Measurements from ENCODE around the gene GATAD2B. TPM values are rescaled to one million over a fixed set of nuclear protein-coding genes. Genes with fewer than 3 reads are reported as not detected.

GATAD2B gene
- total and polyA plus RNA-seq, 10 donors, result 3.7 to 68.1 (median 47.6) TPM

GRCh38 chr1:153790966-153791647 is 131.7 kb downstream of the GATAD2B start:
- Histone ChIP-seq H3K27ac (peak overlapping the region; percentile 85 to 93 (median 92)), H3K36me3 (no peaks in the 10 kb centered on the region), H3K9me3 (no peaks in the 10 kb centered on the region), H3K27me3 (replicated peaks in 1 of 7) (no peaks in the 10 kb centered on the region), H3K4me3 (peak overlapping the region in 6 of 8 donors; percentile 1 to 56 (median 14)), H3K4me1 (peaks cover 15 to 57% (median 34%) of the 10 kb centered on the region in 6 donors)
- 22 to 42% (median 26%) methylated on average over 9 of the region's 9 CpGs for WGBS, 5 donors
- peak in 1 of 3 donors; percentile 14 for TF ChIP-seq POLR2AphosphoS5 (IDR thresholded peaks at IDR 0.05)
- TF ChIP-seq POLR2A (IDR thresholded peaks at IDR 0.05), result no peak
- intact Hi-C loops (cut with DNase I; ENCODE audit: low total_unique reads), result no loop called here
- peak; percentile 85 for DNase-seq

GRCh38 chr1:153790313-153790965 is 132.3 kb downstream of the GATAD2B start:
- peak overlapping the region in 6 of 8 donors; percentile 4 to 56 (median 14) for H3K4me3 ChIP-seq

GRCh38 chr1:153789478-153790034 is 133.2 kb downstream of the GATAD2B start:
- Histone ChIP-seq H3K36me3 (no peaks in the 10 kb centered on the region), H3K4me3 (peak overlapping the region in 6 of 8 donors; percentile 4 to 56 (median 14)), H3K4me1 (peaks cover 15 to 56% (median 34%) of the 10 kb centered on the region in 6 donors), H3K27me3 (replicated peaks in 1 of 7) (no peaks in the 10 kb centered on the region), H3K27ac (peak overlapping the region; percentile 85 to 93 (median 92)), H3K9me3 (no peaks in the 10 kb centered on the region)
- peak; percentile 77 for DNase-seq
- TF ChIP-seq POLR2AphosphoS5 (IDR thresholded peaks at IDR 0.05) (peak in 1 of 3 donors; percentile 5), POLR2A (IDR thresholded peaks at IDR 0.05) (no peak)
- WGBS, 5 donors, result 23 to 39% (median 26%) methylated on average over 22 of the region's 22 CpGs
- intact Hi-C loops (cut with DNase I; ENCODE audit: low total_unique reads), result no loop called here

More at GRCh38 chr1:153790313-153790965, 132.3 kb downstream of the GATAD2B start:
- intact Hi-C loops (cut with DNase I; ENCODE audit: low total_unique reads), result no loop called here
- Histone ChIP-seq H3K4me1 (peaks cover 15 to 55% (median 34%) of the 10 kb centered on the region in 6 donors), H3K27me3 (replicated peaks in 1 of 7) (no peaks in the 10 kb centered on the region), H3K9me3 (no peaks in the 10 kb centered on the region), H3K27ac (peak overlapping the region; percentile 85 to 93 (median 92)), H3K36me3 (no peaks in the 10 kb centered on the region)
- WGBS, 5 donors, result 30 to 61% (median 43%) methylated on average over 16 of the region's 16 CpGs
- TF ChIP-seq CTCF (IDR thresholded peaks at IDR 0.05 in 8 of 11, conservative IDR thresholded peaks at IDR 0.05 in 3 of 11) (no peak), POLR2AphosphoS5 (IDR thresholded peaks at IDR 0.05) (peak; percentile 32 to 78 (median 78)), POLR2A (IDR thresholded peaks at IDR 0.05) (peak in 1 of 3 donors; percentile 8)
- DNase-seq, result peak; percentile 86

- Histone ChIP-seq H3K9me3 (no peaks in the 10 kb centered on the region), H3K27ac (no peak overlapping the region), H3K36me3 (no peaks in the 10 kb centered on the region), H3K4me3 (no peak overlapping the region), H3K27me3 (replicated peaks in 1 of 7) (no peaks in the 10 kb centered on the region), H3K4me1 (peaks cover 14 to 63% (median 44%) of the 10 kb centered on the region in 6 donors)
- intact Hi-C loops (cut with DNase I; ENCODE audit: low total_unique reads), result no loop called here
- no peak for DNase-seq
- TF ChIP-seq POLR2AphosphoS5 (IDR thresholded peaks at IDR 0.05), result no peak
- TF ChIP-seq POLR2A (IDR thresholded peaks at IDR 0.05), result no peak
- WGBS, 5 donors, result 91 to 97% (median 95%) methylated on average over 4 of the region's 4 CpGs
Observed at GRCh38 chr1:153786038-153786790, 136.6 kb downstream of the GATAD2B start.
